Epithelial cell of esophagus (primary cell): ENCODE results near the gene HSBP1.

ENCODE experiments used
- DNase-seq: peaks from one replicate; pipeline ENCODE4 v3.0.0; 2010; ENCODE audit warnings: low read depth
- H3K4me3 ChIP-seq: 2 replicates; pipeline ENCODE4 v1.5.1; 2011; ENCODE audit warnings: mild to moderate bottlenecking, low read length, control low read depth
- TF ChIP-seq, protein P1 (sequence below): IDR thresholded peaks from 2 replicates; pipeline ENCODE4 v1.5.1; 2011; ENCODE audit warnings: low read depth, mild to moderate bottlenecking, low read length, control low read depth, inconsistent platforms; ENCODE audit not compliant: insufficient read depth; ENCODE audit errors: missing control alignments

Gene HSBP1

DNA sequence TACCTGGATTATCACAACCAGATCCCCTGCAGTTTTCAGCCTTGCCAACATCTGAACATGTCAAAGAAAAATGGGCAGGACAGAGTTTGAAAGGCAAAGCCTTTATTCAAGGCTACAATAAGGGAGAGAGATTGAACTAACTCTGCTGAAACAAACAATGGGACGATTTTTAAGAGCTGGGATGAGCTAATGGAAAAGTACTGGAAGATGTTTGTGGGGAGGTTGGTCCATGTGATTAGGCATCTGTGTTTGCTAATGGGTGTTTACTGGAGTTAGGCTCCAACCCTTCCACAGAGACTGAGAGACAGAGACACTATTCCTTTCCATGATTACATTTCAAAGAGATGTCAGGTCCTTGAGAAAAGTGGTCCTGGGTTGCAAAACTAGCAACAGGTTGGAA, 35.0 kb upstream of the HSBP1 start:
- no peak overlapping the region for H3K4me3 ChIP-seq
- TF ChIP-seq, protein P1, sequence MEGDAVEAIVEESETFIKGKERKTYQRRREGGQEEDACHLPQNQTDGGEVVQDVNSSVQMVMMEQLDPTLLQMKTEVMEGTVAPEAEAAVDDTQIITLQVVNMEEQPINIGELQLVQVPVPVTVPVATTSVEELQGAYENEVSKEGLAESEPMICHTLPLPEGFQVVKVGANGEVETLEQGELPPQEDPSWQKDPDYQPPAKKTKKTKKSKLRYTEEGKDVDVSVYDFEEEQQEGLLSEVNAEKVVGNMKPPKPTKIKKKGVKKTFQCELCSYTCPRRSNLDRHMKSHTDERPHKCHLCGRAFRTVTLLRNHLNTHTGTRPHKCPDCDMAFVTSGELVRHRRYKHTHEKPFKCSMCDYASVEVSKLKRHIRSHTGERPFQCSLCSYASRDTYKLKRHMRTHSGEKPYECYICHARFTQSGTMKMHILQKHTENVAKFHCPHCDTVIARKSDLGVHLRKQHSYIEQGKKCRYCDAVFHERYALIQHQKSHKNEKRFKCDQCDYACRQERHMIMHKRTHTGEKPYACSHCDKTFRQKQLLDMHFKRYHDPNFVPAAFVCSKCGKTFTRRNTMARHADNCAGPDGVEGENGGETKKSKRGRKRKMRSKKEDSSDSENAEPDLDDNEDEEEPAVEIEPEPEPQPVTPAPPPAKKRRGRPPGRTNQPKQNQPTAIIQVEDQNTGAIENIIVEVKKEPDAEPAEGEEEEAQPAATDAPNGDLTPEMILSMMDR: no peak
- no peak for DNase-seq

DNA sequence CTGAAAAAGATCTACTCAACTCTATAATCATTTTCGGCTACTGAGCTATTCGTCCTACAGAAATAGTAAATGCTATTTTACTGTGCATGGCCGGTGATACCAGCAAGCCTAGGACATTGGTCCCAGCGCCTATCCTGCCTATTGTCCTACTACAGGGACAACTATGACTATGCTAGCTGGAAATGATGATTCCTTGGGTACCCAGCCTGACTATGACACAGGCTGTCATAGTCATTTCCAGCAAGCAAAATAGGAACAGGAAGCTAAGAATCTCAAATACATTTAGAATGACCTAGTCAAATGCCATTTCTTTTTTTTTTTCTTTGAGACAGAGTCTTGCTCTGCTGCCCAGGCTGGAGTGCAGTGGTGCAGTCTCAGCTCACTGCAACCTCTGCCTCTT, 33.7 kb upstream of the HSBP1 start:
- DNase-seq: no peak
- H3K4me3 ChIP-seq: no peak overlapping the region
- TF ChIP-seq, protein P1: no peak

DNA sequence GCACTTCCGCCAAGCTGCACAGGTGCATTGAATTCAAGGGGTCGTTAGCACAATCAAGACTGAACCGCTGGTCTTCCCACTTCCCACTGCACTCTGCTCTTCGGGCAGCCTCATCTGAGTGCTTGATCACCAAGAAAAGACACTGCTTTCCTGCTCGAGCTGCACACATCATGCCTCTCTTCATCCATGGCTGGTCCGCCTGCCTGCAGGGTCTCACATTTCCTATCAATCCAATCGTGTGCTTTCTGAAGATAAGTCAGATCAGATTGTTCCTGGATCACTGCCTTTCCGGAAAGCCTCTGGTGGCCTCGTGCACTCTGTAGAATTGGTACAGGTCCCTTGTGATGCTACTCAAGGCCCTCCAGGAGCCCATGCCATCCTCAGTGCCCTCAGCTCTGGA, 30.8 kb upstream of the HSBP1 start:
- no peak overlapping the region for H3K4me3 ChIP-seq
- TF ChIP-seq, protein P1: no peak
- DNase-seq: no peak

DNA sequence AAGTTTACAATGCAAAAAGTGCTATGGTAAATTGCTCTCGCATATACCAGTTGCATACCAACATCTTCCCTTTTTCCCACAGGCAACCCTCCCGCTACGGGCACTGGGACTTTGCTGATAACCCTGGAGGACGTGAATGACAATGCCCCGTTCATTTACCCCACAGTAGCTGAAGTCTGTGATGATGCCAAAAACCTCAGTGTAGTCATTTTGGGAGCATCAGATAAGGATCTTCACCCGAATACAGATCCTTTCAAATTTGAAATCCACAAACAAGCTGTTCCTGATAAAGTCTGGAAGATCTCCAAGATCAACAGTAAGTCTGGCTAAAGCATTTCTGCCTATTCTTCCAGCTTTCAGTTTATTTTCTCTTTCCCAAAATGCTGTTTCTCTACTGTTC, 27.9 kb upstream of the HSBP1 start:
- no peak overlapping the region for H3K4me3 ChIP-seq
- no peak for DNase-seq
- TF ChIP-seq, protein P1: no peak

DNA sequence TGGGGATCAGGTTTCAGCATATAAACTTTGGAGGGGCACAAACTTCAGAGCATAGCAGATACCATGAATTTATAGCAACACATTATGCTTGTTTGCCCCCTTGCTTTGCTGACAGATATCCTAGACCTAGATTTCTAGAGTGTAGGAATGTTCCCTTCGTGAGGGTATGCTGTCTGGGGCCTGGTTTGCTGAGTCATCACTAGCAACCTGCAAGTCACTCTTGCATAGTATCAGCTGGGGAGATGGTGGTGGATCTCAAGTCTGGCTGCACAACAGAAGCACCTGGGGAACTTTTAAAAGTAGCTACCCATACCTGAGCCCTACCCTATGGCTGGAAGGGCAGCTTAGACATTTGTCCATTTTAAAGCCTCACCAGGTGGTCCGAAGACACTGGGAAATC, 22.3 kb upstream of the HSBP1 start:
- DNase-seq: no peak
- TF ChIP-seq, protein P1: no peak
- H3K4me3 ChIP-seq: no peak overlapping the region

DNA sequence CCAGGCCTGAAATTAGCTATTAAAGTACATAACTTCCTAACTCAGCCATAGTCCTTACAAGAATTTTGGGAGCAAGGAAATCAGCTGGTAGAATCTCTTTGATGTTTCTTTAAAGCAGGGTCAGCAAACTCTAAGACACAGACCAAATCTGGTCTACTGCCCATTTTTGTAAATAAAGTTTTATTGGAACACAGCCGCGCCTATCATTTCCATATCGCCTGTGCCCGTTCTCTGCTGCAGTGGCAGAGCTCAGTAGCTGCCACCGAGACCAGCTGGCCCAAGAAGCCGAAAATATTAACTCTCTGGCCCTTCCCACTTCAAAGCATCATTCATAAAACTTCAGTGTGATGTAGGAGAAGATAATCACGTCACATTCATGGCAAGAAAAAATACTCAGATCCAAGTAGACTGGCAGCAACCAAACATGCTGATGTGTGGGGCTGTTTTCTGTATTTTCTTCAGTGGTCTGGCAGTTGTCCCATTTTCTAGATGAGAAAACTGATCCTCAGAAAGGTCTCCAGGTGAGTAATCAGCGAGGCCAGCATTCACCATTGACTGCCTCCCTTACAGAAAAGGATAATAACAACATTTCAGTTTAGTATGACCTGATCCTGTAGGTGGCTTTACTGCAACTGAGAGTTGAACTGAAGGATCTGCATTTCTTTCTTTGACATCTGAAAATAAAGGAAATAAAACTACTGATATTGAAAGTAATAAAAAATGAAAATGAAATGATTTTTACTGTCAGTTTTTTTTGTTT, 18.0 kb upstream of the HSBP1 start:
- TF ChIP-seq, protein P1: no peak
- DNase-seq: no peak
- no peak overlapping the region for H3K4me3 ChIP-seq

DNA sequence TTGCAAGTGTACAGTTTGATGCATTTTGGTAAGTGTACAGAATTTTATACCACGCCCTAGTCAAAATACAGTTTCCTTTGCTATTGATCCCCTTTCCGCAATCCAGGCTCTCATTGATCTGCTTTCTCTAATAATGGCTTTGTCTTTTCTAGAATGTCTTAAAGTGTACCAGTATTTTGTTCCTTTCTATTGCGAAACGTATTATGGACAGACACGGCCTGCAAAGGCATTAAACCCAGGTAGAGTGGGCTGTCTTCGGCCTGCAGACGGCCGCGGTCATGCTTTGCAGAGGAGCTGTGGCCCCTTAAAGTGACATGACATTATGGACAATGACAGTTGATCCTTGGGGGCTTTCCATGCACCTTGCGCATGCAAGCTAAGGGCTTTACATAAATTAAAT, 15.9 kb upstream of the HSBP1 start:
- H3K4me3 ChIP-seq: no peak overlapping the region
- TF ChIP-seq, protein P1: no peak

More for the DNA sequence above, 15.9 kb upstream of the HSBP1 start:
- DNase-seq: no peak
